Stimulated activated CD4-positive, alpha-beta T cell treated with anti-CD3 and anti-CD28 coated beads, Interleukin-12 subunit alpha, Interleukin-12 subunit beta, amount 100 ng/mL, for 48 hours (primary cell): Measurements from ENCODE around the gene KRTAP12-2.
"Not testable (repeated sequence)": the region's sequence is repeated elsewhere in the genome, so short reads cannot be mapped to it uniquely, and the experiment has no call there.

Experiments
- DNase-seq, 3 donors: peaks; one replicate each; pipeline ENCODE4 v3.0.0-alpha.2; 2020; ENCODE audit warnings: low read depth in 2 of 3, low spot score in 1 of 3

The KRTAP12-2 gene

DNA sequence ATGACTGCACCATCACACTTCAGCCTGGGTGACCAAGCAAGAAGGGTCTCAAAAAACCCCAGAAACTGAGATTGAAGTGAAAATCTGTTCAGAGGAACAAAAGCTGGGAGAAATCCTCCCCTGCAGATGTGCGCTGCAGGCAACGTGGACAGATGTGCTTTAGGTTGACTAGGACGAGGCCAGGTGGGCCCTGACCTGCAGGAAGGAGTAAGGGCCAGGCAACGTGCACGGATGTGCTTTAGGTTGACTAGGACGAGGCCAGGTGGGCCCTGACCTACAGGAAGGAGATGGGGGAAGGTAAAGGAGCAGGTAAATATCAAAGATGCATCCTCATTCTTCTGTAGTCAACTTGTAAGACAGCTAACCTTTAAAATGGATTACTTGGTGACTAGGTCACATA is 17.8 kb upstream of the KRTAP12-2 start:
- DNase-seq, result no peak

- no peak for DNase-seq
Observed at GRCh38 chr21:44684077-44684476, 17.4 kb upstream of the KRTAP12-2 start.

GRCh38 chr21:44682580-44683151 is 15.9 kb upstream of the KRTAP12-2 start:
- no peak for DNase-seq

GRCh38 chr21:44681861-44682579 is 15.3 kb upstream of the KRTAP12-2 start, which contains the start of gene KRTAP12-1:
TSS of gene KRTAP12-1 (minus strand) at chr21:44682163. CDS start at chr21:44682123, 40 bp downstream.
- DNase-seq, result no peak

DNA sequence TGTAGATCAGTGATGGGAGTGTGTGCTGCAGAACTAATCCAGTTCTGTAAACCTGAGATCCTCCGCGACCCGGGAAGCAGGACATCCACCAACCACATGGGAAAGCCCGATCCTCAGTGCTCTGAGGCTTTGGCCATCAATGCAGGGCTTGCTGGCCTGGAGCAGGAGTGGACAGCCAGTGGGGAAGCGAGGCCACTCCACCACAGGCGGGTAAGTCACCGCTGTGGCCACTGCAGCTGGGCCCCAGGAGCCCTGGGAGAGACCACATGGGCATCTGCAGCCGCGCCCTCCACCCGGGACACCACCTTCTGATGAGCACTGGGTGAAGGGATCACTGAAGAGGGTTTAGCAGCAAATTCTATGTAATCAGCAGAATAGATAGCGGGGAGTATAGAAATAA is 14.4 kb upstream of the KRTAP12-2 start:
- DNase-seq, result no peak

- no peak for DNase-seq
Observed at GRCh38 chr21:44677881-44678280, 11.2 kb upstream of the KRTAP12-2 start.

- DNase-seq, result no peak
Observed at GRCh38 chr21:44671911-44672310, 5.2 kb upstream of the KRTAP12-2 start.

DNA sequence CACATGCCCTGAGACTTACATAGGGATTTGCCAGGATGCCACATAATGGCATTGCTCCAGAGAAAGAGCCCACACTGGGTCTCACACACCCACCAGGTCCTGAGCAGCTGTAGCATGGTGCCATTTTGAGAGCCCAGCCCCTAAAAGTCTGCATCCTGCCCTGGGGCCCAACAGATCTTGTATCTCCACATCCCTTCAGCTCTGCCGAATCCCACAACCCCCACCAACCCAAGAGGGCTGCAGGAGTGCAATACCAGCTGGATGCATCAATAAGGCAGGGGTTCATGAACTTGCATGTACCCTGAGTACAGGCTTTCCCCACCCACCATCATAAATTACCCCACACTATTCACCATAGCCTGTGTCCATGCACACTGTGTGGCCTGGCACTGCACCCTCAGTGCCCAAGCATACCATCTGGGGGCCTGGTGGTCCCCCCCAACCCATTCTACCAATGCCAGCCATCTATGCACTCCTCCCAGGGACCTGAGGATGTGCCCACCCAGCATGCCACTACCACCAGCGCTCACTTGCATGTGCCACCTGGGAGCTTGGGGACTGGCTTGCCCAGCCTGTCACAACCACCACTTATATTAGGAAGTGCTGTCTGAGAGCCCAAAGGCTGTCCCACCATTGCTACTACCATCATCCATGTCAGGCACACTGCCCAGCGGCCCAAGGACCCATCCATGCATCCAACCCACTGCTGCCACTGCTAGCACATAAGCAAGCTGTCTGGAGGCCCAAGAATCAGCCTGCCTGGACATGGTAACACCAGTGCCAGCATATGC is 4.1 kb upstream of the KRTAP12-2 start:
- DNase-seq, result no peak

- DNase-seq, result no peak
Observed at GRCh38 chr21:44667612-44668011, 885 bp upstream of the KRTAP12-2 start.

DNA sequence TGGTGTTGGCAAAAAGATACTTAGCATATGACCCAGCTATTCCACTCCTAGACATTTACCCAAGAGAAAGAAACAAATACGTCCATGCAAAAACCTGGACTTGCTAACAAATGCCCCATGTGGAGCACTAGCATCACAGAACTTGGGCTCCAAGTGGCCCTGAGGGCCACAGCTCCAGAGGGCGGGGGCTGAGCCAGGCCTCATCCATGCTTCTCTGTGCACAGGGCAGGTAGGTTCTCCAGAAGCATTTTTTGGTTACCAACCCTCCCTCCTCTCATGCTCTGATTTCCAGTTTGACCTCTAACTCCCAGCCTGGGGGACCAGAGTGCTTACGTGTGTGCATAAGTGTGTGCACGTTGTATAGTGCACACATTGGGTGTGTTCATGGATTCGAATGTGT is 2.0 kb downstream of the KRTAP12-2 start:
- DNase-seq, result no peak

- not testable (repeated sequence) for DNase-seq
Observed at GRCh38 chr21:44661567-44661966, 5.2 kb downstream of the KRTAP12-2 start.

GRCh38 chr21:44658913-44659595 is 7.7 kb downstream of the KRTAP12-2 start:
- DNase-seq, result no peak

GRCh38 chr21:44658541-44658910 is 8.2 kb downstream of the KRTAP12-2 start:
- DNase-seq, result no peak

DNA sequence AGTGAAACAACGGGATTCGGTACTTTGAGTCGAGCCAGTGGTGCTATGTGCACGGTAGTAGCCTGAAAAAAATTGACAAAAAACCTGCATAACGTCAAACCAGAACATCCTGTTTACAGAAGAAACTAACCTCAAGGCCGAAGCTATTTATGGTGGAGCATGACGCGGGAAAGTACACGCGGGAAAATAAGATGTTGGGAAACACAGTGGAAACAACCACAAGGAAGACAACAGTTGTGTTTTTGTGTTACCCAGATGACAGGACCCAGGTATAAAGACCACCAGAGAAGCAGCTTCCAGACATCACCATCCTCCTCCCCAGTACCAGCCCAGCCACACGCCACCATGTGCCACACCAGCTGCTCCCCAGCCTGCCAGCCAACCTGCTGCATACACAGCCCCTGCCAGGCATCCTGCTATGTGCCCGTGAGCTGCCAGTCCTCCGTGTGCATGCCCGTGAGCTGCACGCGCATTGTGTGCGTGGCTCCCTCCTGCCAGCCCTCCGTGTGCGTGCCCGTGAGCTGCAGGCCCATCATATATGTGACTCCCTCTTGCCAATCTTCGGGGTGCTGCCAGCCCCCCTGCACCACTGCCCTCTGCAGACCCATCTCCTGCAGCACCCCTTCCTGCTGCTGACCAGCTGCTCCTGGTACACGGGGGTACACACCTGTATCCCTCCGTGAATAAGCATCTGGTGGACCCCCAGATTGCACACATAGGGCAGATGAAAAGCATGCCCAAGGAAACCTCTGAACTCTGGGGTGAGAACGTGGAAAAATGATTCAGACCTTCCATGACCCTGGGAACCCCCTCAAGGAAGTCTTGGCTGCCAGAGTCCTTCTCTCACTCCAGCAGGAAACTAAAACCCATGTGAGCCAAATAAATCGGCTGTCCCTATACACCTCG is 8.8 kb downstream of the KRTAP12-2 start, which contains the start of gene KRTAP12-3:
KRTAP12-3 (plus strand) TSS at position 298 of the 906 bp plus-strand sequence; CDS start at position 346, 48 bp downstream.
- DNase-seq, result no peak

GRCh38 chr21:44656868-44657267 is 9.9 kb downstream of the KRTAP12-2 start:
- no peak for DNase-seq

GRCh38 chr21:44654576-44655175 is 12.1 kb downstream of the KRTAP12-2 start, which contains the start of gene KRTAP12-4:
TSS of gene KRTAP12-4 (minus strand) at chr21:44654659. CDS start at chr21:44654614, 45 bp downstream.
- DNase-seq, result no peak

- no peak for DNase-seq
Observed at GRCh38 chr21:44653656-44654575, 12.8 kb downstream of the KRTAP12-2 start.

DNA sequence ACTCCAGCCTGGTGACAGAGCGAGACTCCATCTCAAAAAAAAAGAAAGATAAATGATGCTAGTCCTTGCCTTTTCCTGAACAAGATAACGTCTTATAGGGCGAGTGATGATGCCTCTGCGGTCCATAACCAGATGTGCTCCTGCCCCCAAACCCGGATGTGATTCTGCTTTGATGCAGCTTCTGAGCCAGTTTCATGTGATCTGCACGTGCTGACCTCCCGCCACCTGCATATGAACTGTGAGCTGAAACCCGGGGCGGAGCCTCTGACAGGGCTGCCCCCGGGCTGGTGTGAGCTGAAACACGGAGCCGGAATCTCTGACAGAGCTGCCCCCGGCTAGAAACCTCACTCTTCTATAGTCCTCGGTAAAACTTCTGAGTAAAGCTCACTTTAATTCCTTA is 13.6 kb downstream of the KRTAP12-2 start:
- DNase-seq, result no peak
